Activated T-helper 17 cell treated with anti-CD3 and anti-CD28 coated beads, Interleukin-2, amount 50 U/mL, for 72 hours (primary cell): ENCODE measurements around the gene USP37. TPM values are rescaled to one million over a fixed set of nuclear protein-coding genes. Genes with fewer than 3 reads are reported as not detected.
A peak's percentile ranks its signal among the peaks of the same experiment; 100 is the strongest.

Experiments used
- ATAC-seq: fragments of 150-1000 bp; cut with Tn5 transposase; replicated peaks from 2 replicates; pipeline ENCODE4 v1.10.0; 2021; ENCODE audit warnings: mild to moderate bottlenecking, moderate library complexity
- H3K27ac Mint-ChIP-seq: one replicate; pipeline ENCODE4 v1.8.0; 2022; ENCODE audit warnings: mixed read lengths
- H3K27me3 Mint-ChIP-seq: one replicate; pipeline ENCODE4 v1.8.0; 2022; ENCODE audit warnings: mixed read lengths
- H3K36me3 Mint-ChIP-seq: one replicate; pipeline ENCODE4 v1.8.0; 2022; ENCODE audit warnings: low read depth, mild to moderate bottlenecking, mixed read lengths
- H3K4me1 Mint-ChIP-seq: one replicate; pipeline ENCODE4 v1.8.0; 2022; ENCODE audit warnings: mixed read lengths
- H3K4me3 Mint-ChIP-seq: one replicate; pipeline ENCODE4 v1.8.0; 2022; ENCODE audit warnings: mild to moderate bottlenecking, mixed read lengths
- H3K9me3 Mint-ChIP-seq: one replicate; pipeline ENCODE4 v1.8.0; 2022; ENCODE audit warnings: mixed read lengths
- total RNA-seq, 2 donors: library from RNA; stranded (reverse); gene quantifications; one replicate each; pipeline ENCODE4 v1.2.3, GENCODE V29; 2022

The USP37 gene
- total RNA-seq, 2 donors from 2014 or later, result 37.3 to 111 TPM

- Mint-ChIP-seq H3K27ac (no peak overlapping the region), H3K27me3 (no peaks in the 10 kb centered on the region), H3K36me3 (peaks cover 75% of the 10 kb centered on the region), H3K4me3 (peak overlapping the region; percentile 8), H3K4me1 (peaks cover 16% of the 10 kb centered on the region), H3K9me3 (no peaks in the 10 kb centered on the region)
- ATAC-seq, result no peak
These were observed 165.2 kb downstream of the USP37 start for GRCh38 chr2:218402911-218403411.

- Mint-ChIP-seq H3K27ac (no peak overlapping the region), H3K27me3 (no peaks in the 10 kb centered on the region), H3K4me3 (peak overlapping the region; percentile 16), H3K36me3 (peaks cover 80% of the 10 kb centered on the region), H3K9me3 (no peaks in the 10 kb centered on the region), H3K4me1 (peaks cover 16% of the 10 kb centered on the region)
- ATAC-seq, result no peak
These were observed 165.7 kb downstream of the USP37 start for GRCh38 chr2:218402491-218402901.

- H3K4me3 Mint-ChIP-seq, result peak overlapping the region; percentile 94
- peaks cover 83% of the 10 kb centered on the region for H3K36me3 Mint-ChIP-seq
- ATAC-seq, result no peak
- H3K27me3 Mint-ChIP-seq, result no peaks in the 10 kb centered on the region
- peaks cover 11% of the 10 kb centered on the region for H3K4me1 Mint-ChIP-seq
- H3K9me3 Mint-ChIP-seq, result no peaks in the 10 kb centered on the region
- no peak overlapping the region for H3K27ac Mint-ChIP-seq
These were observed 166.3 kb downstream of the USP37 start for GRCh38 chr2:218401890-218402289.

- peaks cover 87% of the 10 kb centered on the region for H3K36me3 Mint-ChIP-seq
- no peaks in the 10 kb centered on the region for H3K9me3 Mint-ChIP-seq
- H3K27me3 Mint-ChIP-seq, result no peaks in the 10 kb centered on the region
- H3K4me3 Mint-ChIP-seq, result peak overlapping the region; percentile 94
- no peak for ATAC-seq
- no peak overlapping the region for H3K27ac Mint-ChIP-seq
- H3K4me1 Mint-ChIP-seq, result peaks cover 8% of the 10 kb centered on the region
These were observed 166.9 kb downstream of the USP37 start for GRCh38 chr2:218400930-218401881.

Other genes with a start within 250 kb of the USP37 start
- not detected for gene CATIP, start 211.5 kb downstream of the USP37 start, total RNA-seq
- gene SLC11A1, start 186.1 kb downstream of the USP37 start, total RNA-seq, result under 1 TPM; 0.09 to 0.19 TPM
- 100 to 1,000 TPM; 126 to 197 TPM for gene CTDSP1, start 168.5 kb downstream of the USP37 start, total RNA-seq
- gene VIL1, start 149.2 kb downstream of the USP37 start, total RNA-seq, result under 1 TPM in 1 of 2 donors, not detected in 1; 0.34 TPM
- 100 to 1,000 TPM in 1 of 2 donors, 10 to 100 TPM in 1; 74.1 to 102 TPM for gene CNOT9, start 488 bp upstream of the USP37 start, total RNA-seq
- gene PLCD4, start 39.5 kb upstream of the USP37 start, total RNA-seq, result under 1 TPM; 0.37 to 0.52 TPM
- 10 to 100 TPM; 28.5 to 44.0 TPM for gene ZNF142, start 91.3 kb upstream of the USP37 start, total RNA-seq
- gene BCS1L, start 91.3 kb upstream of the USP37 start, total RNA-seq, result 10 to 100 TPM; 20.2 to 69.3 TPM
- 10 to 100 TPM; 13.5 to 20.7 TPM for gene RNF25, start 103.7 kb upstream of the USP37 start, total RNA-seq
- 10 to 100 TPM; 13.4 to 13.8 TPM for gene STK36, start 103.7 kb upstream of the USP37 start, total RNA-seq
- 10 to 100 TPM; 34.1 to 42.6 TPM for gene TTLL4, start 142.5 kb upstream of the USP37 start, total RNA-seq
- under 1 TPM in 1 of 2 donors, not detected in 1; 0.66 TPM for gene CYP27A1, start 213.8 kb upstream of the USP37 start, total RNA-seq